Measurements from ENCODE around the gene SMYD3. TPM values are rescaled to one million over a fixed set of nuclear protein-coding genes. Genes with fewer than 3 reads are reported as not detected.

The SMYD3 gene
- total RNA-seq, 2 experiments from 2014 or later: 22.6 to 24.6 TPM

- Mint-ChIP-seq H3K4me1 (ENCODE audit: low read depth) (no peaks in the 10 kb centered on the region), H3K27me3 (no peaks in the 10 kb centered on the region), H3K4me3 (no peak overlapping the region), H3K9me3 (peaks cover 10% of the 10 kb centered on the region), H3K36me3 (ENCODE audit: low read depth) (no peaks in the 10 kb centered on the region), H3K27ac (no peak overlapping the region)
- CTCF ChIA-PET: no interaction called here
- intact Hi-C loops (cut with micrococcal nuclease): no loop called here
- POLR2A ChIA-PET: interaction anchor here (1.3 kb wide), 1 partner anchor 96 kb away, joined by 3 read pairs; no protein-coding TSS in a partner anchor
- TF ChIP-seq, protein P1, sequence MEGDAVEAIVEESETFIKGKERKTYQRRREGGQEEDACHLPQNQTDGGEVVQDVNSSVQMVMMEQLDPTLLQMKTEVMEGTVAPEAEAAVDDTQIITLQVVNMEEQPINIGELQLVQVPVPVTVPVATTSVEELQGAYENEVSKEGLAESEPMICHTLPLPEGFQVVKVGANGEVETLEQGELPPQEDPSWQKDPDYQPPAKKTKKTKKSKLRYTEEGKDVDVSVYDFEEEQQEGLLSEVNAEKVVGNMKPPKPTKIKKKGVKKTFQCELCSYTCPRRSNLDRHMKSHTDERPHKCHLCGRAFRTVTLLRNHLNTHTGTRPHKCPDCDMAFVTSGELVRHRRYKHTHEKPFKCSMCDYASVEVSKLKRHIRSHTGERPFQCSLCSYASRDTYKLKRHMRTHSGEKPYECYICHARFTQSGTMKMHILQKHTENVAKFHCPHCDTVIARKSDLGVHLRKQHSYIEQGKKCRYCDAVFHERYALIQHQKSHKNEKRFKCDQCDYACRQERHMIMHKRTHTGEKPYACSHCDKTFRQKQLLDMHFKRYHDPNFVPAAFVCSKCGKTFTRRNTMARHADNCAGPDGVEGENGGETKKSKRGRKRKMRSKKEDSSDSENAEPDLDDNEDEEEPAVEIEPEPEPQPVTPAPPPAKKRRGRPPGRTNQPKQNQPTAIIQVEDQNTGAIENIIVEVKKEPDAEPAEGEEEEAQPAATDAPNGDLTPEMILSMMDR (IDR thresholded peaks at IDR 0.05): no peak
- ATAC-seq: no peak
- DNase-seq: no peak
These were observed 26.4 kb upstream of the SMYD3 start for GRCh38 chr1:246533371-246533905.

DNA sequence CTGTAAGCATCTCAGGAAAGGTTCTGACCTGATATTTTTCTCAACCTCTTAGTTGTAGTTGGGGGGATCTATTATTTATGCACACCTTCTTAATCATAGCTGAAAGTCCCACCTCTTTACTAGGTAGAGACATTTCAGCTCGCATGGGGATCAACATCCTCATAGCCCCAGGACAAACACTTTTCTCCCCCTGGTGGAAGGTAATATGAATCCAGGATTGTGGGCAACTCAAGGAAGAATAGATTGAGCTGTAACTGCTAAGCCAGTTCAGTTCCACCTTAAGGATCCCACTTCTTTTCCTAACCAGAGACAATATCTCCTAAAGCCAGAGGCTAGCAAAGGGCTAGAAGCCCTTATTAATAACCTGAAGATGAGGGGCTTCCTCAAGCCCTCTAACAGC, 25.4 kb upstream of the SMYD3 start:
- Mint-ChIP-seq H3K4me1 (ENCODE audit: low read depth) (peaks cover under 1% of the 10 kb centered on the region), H3K9me3 (peaks cover 10% of the 10 kb centered on the region), H3K36me3 (ENCODE audit: low read depth) (no peaks in the 10 kb centered on the region), H3K27ac (no peak overlapping the region), H3K27me3 (no peaks in the 10 kb centered on the region), H3K4me3 (no peak overlapping the region)
- TF ChIP-seq, protein P1 (IDR thresholded peaks at IDR 0.05): no peak
- POLR2A ChIA-PET: no interaction called here
- intact Hi-C loops (cut with micrococcal nuclease): no loop called here
- ATAC-seq (no peak), DNase-seq (no peak)
- CTCF ChIA-PET: interaction anchor here (0.9 kb wide), 2 partner anchors 12 to 17 kb away, joined by 3 to 4 read pairs; no protein-coding TSS in a partner anchor

- H3K27me3 Mint-ChIP-seq: no peaks in the 10 kb centered on the region
- no peak overlapping the region for H3K4me3 Mint-ChIP-seq
- H3K36me3 Mint-ChIP-seq (ENCODE audit: low read depth): no peaks in the 10 kb centered on the region
- peaks cover 5% of the 10 kb centered on the region for H3K4me1 Mint-ChIP-seq (ENCODE audit: low read depth)
- ChIA-PET CTCF (no interaction called here), POLR2A (no interaction called here)
- DNase-seq (no peak), ATAC-seq (no peak)
- no peak overlapping the region for H3K27ac Mint-ChIP-seq
- H3K9me3 Mint-ChIP-seq: peaks cover 15% of the 10 kb centered on the region
- intact Hi-C loops (cut with micrococcal nuclease): no loop called here
- TF ChIP-seq, protein P1 (IDR thresholded peaks at IDR 0.05): no peak
These were observed 23.4 kb upstream of the SMYD3 start for GRCh38 chr1:246530482-246530881.

- no peak for DNase-seq
- Mint-ChIP-seq H3K4me3 (no peak overlapping the region), H3K9me3 (peaks cover 15% of the 10 kb centered on the region), H3K27me3 (no peaks in the 10 kb centered on the region), H3K27ac (no peak overlapping the region), H3K36me3 (ENCODE audit: low read depth) (no peaks in the 10 kb centered on the region), H3K4me1 (ENCODE audit: low read depth) (peaks cover 5% of the 10 kb centered on the region)
- no peak for ATAC-seq
- POLR2A ChIA-PET: no interaction called here
- TF ChIP-seq, protein P1 (IDR thresholded peaks at IDR 0.05): no peak
- CTCF ChIA-PET: no interaction called here
- intact Hi-C loops (cut with micrococcal nuclease): no loop called here
These were observed 22.1 kb upstream of the SMYD3 start for GRCh38 chr1:246528933-246529731.

GRCh38 chr1:246527402-246528088, 20.5 kb upstream of the SMYD3 start:
- Mint-ChIP-seq H3K4me3 (no peak overlapping the region), H3K4me1 (ENCODE audit: low read depth) (peaks cover 5% of the 10 kb centered on the region), H3K27ac (peak overlapping the region; percentile 67)

More at GRCh38 chr1:246527402-246528088, 20.5 kb upstream of the SMYD3 start:
- intact Hi-C loops (cut with micrococcal nuclease): no loop called here
- Mint-ChIP-seq H3K36me3 (ENCODE audit: low read depth) (no peaks in the 10 kb centered on the region), H3K9me3 (peaks cover 15% of the 10 kb centered on the region), H3K27me3 (no peaks in the 10 kb centered on the region)
- TF ChIP-seq, protein P1 (IDR thresholded peaks at IDR 0.05): no peak
- DNase-seq (peak; percentile 22), ATAC-seq (peak; percentile 67)
- ChIA-PET CTCF (interaction anchor here (0.9 kb wide), 1 partner anchor 30 kb away, joined by 3 read pairs; no protein-coding TSS in a partner anchor), POLR2A (no interaction called here)
